ENCODE data around the gene ANKLE2. TPM values are rescaled to one million over a fixed set of nuclear protein-coding genes. Genes with fewer than 3 reads are reported as not detected.
"Not testable (repeated sequence)": the region's sequence is repeated elsewhere in the genome, so short reads cannot be mapped to it uniquely, and the experiment has no call there.

Gene ANKLE2
- polyA plus RNA-seq, 2 of the 4 experiments (the other 2 are of a cell fraction) = 70.7 to 103 TPM

DNA sequence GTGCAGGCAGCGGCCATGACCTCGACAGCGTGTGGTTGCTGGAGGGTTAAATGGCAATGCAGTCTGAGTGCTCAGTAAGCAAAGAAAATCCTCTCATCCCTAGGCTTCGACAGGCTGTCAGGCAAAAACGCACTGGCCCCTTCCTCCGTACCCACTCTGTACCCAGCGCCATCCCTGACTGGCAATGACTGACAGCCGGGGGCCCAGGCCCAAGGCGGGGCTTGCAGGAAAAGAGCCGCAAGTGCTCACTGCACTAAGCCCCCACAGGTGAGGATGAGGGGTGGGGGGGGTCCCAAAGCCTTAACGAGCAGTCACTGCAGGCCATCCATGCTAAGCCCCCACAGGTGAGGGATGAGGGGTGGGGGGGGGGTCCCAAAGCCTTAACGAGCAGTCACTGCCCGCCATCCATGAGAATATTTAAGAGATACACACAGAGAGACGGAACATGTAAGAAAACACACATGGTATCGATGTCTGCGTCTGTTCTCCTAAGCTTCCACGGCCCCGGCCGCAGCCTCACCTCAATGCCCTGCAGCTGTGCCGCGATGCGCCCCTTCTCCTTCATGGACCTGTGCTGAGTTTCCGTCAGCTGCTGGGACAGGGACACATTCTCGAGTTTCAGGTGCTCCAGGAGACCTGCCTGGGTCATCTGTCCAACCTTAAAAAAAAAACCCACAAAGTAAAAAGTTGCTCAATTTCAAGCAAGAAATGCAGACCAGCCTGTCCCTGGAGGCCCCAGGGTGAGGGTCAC lies 36.4 kb upstream of the ANKLE2 start:
- WGBS (ENCODE audit: missing lambda C conversion rate) = 94% methylated on average over 23 of the region's 24 CpGs

DNA sequence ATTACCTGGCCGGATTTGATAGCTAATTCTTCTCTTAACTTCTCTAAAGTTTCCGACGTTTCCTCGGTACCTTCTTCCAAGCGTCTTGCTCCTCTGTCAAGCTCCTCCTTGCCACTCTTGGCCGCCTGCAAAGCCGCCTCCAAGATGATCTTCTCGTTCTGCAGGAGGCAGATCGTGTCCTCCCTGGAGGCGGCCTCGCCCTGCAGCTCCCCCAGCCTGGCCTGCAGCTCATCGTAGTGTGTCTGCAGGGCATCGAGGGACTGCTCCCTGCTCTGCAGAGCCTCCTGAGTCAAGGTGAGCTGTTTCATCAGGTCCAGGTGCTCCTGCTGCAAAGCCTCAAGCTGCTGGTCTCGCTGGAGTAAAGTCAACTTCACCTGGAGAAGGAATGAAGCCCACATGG lies 34.2 kb upstream of the ANKLE2 start:
- no peaks in the 10 kb centered on the region for H3K9me3 ChIP-seq
- H3K4me3 ChIP-seq = no peak overlapping the region
- no peak for FAIRE-seq
- ChIA-PET POLR2A (no interaction called here), CTCF (interaction anchor here (0.7 to 1.3 kb wide), 3 partner anchors 8 to 382 kb away, joined by 3 to 6 read pairs (median 3); no protein-coding TSS in a partner anchor)
- no peak overlapping the region for H3K27ac ChIP-seq
- H3K4me2 ChIP-seq = no peak overlapping the region
- WGBS (ENCODE audit: missing lambda C conversion rate) = 92% methylated on average over 13 of the region's 14 CpGs
- TF ChIP-seq ESRRA (IDR thresholded peaks at IDR 0.05; ENCODE audit: borderline replicate concordance, low read length) (no peak), HOXB13 (CRISPR knock-in tag; IDR thresholded peaks at IDR 0.05; ENCODE audit: low read depth) (no peak), HDAC2 (IDR thresholded peaks at IDR 0.05) (no peak), EP300 (IDR thresholded peaks at IDR 0.05) (no peak), RFX5 (IDR thresholded peaks at IDR 0.05) (no peak), MYC (IDR thresholded peaks at IDR 0.05; ENCODE audit: borderline replicate concordance, low read length) (no peak), HOXA7 (CRISPR knock-in tag; IDR thresholded peaks at IDR 0.05) (no peak), RARB (CRISPR knock-in tag; IDR thresholded peaks at IDR 0.05) (no peak), CHD2 (IDR thresholded peaks at IDR 0.05; ENCODE audit: low read length, partially characterized antibody) (no peak), PHF8 (IDR thresholded peaks at IDR 0.05; ENCODE audit: borderline replicate concordance, low read depth) (no peak)
- TF ChIP-seq, protein P1, sequence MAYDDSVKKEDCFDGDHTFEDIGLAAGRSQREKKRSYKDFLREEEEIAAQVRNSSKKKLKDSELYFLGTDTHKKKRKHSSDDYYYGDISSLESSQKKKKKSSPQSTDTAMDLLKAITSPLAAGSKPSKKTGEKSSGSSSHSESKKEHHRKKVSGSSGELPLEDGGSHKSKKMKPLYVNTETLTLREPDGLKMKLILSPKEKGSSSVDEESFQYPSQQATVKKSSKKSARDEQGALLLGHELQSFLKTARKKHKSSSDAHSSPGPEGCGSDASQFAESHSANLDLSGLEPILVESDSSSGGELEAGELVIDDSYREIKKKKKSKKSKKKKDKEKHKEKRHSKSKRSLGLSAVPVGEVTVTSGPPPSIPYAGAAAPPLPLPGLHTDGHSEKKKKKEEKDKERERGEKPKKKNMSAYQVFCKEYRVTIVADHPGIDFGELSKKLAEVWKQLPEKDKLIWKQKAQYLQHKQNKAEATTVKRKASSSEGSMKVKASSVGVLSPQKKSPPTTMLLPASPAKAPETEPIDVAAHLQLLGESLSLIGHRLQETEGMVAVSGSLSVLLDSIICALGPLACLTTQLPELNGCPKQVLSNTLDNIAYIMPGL (CRISPR knock-in tag; IDR thresholded peaks at IDR 0.05; ENCODE audit: borderline replicate concordance) = no peak
- TF ChIP-seq, protein P2, sequence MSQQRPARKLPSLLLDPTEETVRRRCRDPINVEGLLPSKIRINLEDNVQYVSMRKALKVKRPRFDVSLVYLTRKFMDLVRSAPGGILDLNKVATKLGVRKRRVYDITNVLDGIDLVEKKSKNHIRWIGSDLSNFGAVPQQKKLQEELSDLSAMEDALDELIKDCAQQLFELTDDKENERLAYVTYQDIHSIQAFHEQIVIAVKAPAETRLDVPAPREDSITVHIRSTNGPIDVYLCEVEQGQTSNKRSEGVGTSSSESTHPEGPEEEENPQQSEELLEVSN (IDR thresholded peaks at IDR 0.05; ENCODE audit: borderline replicate concordance, low read depth) = no peak
- no peak for ATAC-seq
- H3K4me1 ChIP-seq = no peaks in the 10 kb centered on the region
- DNase-seq (ENCODE audit: low read depth in 1 of 2, low spot score in 1 of 2) = no peak

More for the DNA sequence above, 36.4 kb upstream of the ANKLE2 start:
- Histone ChIP-seq H3K4me3 (no peak overlapping the region), H3K27ac (no peak overlapping the region), H3K9me3 (no peaks in the 10 kb centered on the region), H3K4me2 (no peak overlapping the region), H3K4me1 (no peaks in the 10 kb centered on the region)
- FAIRE-seq = no peak
- no peak for DNase-seq (ENCODE audit: low read depth in 1 of 2, low spot score in 1 of 2)
- POLR2A ChIA-PET = no interaction called here
- CTCF ChIA-PET = no interaction called here
- ATAC-seq = no peak
- TF ChIP-seq FOXS1 (CRISPR knock-in tag; IDR thresholded peaks at IDR 0.05) = no peak

DNA sequence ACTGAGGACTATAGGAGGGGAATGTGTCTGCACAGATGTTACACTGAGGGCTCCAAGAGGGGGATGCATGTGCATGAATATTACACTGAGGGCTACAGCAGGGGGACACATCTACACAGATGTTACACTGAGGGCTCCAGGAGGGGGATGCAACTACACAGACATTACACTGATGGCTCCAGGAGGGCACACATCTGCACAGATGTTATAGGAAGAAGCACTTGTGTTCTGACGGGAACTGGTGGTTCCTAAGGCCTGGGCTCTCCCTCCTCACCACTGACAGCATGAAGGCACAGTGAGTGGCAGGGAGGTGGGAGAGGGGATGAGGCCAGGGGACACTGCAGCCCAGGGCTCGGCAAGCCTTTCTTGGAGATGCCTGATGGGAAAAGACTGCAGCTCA lies 30.3 kb upstream of the ANKLE2 start:
- H3K27ac ChIP-seq; CTCF ChIA-PET; POLR2A ChIA-PET; DNase-seq (ENCODE audit: low read depth in 1 of 2, low spot score in 1 of 2); H3K9me3 ChIP-seq; H3K4me2 ChIP-seq; FAIRE-seq; H3K4me3 ChIP-seq; H3K4me1 ChIP-seq: not testable (repeated sequence)
- peak in 1 of 2 experiments; percentile 5; a peak in 1 of 6 replicates for ATAC-seq
- WGBS (ENCODE audit: missing lambda C conversion rate) = 93% methylated on average over 2 of the region's 2 CpGs

DNA sequence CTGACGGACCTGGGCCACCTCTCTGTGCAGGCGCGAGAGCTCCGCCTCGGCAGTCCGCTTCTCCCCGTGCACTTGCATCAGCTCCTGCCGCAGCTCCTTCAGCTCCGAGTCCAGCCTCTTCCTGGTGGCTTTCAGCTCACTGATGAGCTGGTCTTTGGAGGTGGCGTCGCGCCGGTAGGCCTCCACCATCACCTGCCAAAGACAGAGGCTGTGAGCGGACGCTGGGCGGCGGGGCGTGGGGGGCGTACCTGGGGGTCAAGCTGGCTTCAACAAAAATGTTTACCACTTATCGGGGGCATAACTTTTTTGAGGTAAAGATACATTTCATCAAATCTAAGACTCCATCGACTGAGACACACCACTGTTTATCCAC lies 27.5 kb upstream of the ANKLE2 start:
- 88% methylated on average over 21 of the region's 21 CpGs for WGBS (ENCODE audit: missing lambda C conversion rate)
- DNase-seq (ENCODE audit: low read depth in 1 of 2, low spot score in 1 of 2) = no peak
- Histone ChIP-seq H3K4me2 (no peak overlapping the region), H3K9me3 (no peaks in the 10 kb centered on the region), H3K4me1 (no peaks in the 10 kb centered on the region), H3K27ac (no peak overlapping the region), H3K4me3 (no peak overlapping the region)
- no peak for TF ChIP-seq NFE2L2 (conservative IDR thresholded peaks at IDR 0.05; ENCODE audit: low read length)
- no peak for TF ChIP-seq HOXB13 (CRISPR knock-in tag; IDR thresholded peaks at IDR 0.05; ENCODE audit: low read depth)
- no peak for TF ChIP-seq JUN (IDR thresholded peaks at IDR 0.05)
- TF ChIP-seq RCOR1 (IDR thresholded peaks at IDR 0.05; ENCODE audit: low read depth, low read length) = no peak
- no peak for TF ChIP-seq ZFP36 (IDR thresholded peaks at IDR 0.05; ENCODE audit: borderline replicate concordance, partially characterized antibody)
- no peak for TF ChIP-seq MAFK (IDR thresholded peaks at IDR 0.05; ENCODE audit: partially characterized antibody)
- FAIRE-seq = no peak
- CTCF ChIA-PET = interaction anchor here (1.0 to 1.6 kb wide), 4 partner anchors 12 to 22 kb away, joined by 3 to 4 read pairs (median 4); no protein-coding TSS in a partner anchor
- POLR2A ChIA-PET = no interaction called here
- ATAC-seq = no peak; a peak in 1 of 6 replicates

Data from A549 (cell line).